Effector CD8-positive, alpha-beta T cell (primary cell): ENCODE measurements around the gene SNRPN.
"Not testable (repeated sequence)": the region's sequence is repeated elsewhere in the genome, so short reads cannot be mapped to it uniquely, and the experiment has no call there.

Experiments
- DNase-seq: peaks from one replicate; lab custom pipeline; 2025; lab: John Stamatoyannopoulos, UW

The SNRPN gene

DNA sequence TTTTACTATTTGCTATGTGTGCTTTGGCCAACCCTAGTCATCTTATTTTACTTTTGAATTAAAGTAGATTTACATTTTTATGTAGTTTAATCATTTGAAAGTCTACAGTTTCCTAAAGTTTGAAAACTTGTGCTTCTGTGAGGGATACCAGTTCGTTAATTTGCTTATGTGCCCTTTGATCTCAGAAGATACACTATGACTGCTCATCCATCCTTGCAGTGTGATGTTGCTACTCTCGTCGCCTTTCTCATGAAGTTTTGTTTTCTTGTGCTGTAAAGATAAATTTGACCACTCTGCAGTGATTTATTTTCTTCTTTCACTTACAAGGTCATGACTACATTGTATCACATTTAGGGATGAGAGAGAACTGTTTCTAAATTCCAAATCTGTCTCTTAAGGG lies 16.3 kb downstream of the SNRPN start:
- no peak for DNase-seq

DNA sequence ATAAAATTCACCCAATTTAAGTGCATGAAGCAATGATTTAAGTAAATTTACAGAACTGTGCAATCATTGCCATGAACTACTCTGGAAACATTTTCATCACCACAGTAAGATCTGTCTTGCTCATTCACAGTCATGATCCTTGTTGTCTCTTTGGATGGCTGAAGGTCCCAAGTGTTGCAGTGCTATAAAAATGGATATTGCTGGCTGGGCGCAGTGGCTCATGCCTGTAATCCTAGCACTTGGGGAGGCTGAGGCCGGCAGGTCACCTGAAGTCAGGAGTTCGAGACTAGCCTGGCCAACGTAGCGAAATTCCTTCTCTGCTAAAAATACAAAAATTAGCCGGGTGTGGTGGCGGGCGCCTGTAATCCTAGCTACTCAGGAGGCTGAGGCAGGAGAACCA lies 17.0 kb downstream of the SNRPN start:
- no peak for DNase-seq

DNA sequence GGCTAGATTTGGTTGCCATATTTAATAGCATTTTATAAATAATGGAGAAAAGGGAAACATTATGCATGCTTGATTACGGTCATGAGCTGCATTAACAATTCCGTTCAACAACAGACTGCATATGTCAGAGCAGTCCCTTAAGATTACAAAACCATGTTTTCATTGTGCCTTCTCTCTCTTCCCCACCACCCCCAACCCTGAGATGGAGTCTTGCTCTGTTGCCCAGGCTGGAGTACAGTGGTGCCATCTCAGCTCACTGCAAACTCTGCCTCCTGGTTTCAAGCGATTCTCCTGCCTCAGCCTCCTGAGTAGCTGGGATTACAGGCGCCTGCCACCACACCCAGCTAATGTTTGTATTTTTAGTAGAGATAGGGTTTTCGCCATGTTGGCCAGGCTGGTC lies 17.9 kb downstream of the SNRPN start:
- not testable (repeated sequence) for DNase-seq

DNA sequence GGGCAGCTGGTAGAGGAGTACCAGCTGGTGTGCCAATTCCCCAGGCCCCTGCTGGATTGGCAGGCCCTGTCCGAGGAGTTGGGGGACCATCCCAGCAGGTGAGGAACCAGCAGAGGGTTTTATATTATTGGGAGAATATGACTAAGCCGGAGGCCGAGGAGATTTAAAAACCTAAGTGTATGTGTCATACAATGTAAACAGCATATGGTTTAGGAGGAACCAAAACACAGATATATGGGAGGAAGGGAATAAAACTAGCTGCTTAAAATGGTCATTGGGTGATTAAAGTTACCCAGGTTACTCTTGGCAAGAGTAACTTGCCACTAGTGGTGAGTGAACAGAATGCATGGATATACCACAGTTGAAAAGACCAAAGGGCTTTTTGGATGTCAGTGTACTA lies 22.1 kb downstream of the SNRPN start:
- DNase-seq, result no peak

DNA sequence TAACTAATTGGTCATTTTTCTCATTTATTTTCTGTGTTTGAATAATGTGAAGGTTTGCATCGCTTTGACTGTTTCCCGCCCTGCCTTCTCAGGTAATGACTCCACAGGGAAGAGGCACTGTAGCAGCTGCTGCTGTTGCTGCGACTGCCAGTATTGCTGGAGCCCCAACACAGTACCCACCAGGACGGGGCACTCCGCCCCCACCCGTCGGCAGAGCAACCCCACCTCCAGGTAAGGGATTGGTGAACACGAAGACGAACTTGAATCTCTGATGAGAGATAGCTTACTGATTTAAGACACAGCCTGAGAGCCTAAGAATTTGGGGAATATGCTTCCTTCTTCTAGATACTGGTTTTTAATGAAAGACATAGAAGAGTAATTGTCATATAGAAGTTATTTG lies 22.9 kb downstream of the SNRPN start:
- DNase-seq, result no peak

DNA sequence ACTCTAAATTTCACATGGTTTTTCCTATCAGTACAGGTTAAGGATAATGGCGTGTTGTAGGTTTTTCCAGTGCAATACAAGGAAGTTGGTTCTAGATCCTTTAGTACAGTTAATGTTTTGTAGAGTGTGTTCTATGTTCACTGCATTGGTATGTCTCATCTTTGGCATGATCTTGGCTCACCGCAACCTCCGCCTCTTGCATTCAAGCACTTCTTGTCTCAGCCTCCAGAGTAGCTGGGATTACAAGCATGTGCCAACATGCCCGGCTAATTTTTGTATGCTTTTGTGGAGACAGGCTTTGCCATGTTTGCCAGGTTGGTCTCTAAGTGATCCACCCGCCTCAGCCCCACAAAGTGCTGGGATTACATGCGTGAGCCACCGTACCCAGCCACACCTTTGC lies 30.4 kb downstream of the SNRPN start:
- no peak for DNase-seq

DNA sequence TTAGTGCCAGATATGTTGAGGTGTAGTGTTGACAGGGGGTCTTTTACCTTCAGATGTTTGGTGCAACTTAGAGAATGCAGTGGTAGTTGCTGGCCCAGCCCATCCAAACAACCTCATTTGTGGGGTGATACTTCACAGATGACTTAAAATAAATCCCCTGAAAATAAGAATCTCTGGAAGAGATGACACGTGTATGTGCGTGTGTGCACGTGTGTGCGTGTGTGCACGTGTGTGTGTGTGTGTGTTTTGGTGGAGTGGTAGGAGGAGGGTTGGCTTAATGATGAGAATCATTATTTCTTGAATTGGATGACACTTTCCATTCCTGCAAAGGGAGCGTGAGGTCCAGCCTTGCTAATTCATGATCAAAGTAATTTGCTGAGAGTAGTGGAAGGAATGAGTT lies 31.9 kb downstream of the SNRPN start:
- no peak for DNase-seq

DNA sequence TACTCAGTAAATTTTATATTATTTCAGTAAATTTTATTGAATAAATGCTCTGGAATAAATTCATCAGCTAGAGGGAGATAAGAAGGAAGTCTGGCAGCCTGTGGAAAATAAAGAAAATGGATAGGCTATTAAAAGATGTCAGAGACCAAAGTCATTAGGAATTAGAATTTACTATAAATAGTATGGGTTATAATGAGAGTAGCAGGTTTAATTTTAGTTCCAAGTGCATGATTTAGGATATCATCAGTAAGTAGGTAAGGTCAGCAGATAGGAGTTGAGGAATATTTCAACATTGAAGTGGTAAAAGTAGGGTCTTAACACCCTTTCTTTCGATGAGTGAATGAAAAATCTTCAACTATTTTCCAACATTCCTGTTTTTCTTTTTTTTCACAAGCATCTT lies 64.6 kb downstream of the SNRPN start:
- no peak for DNase-seq

DNA sequence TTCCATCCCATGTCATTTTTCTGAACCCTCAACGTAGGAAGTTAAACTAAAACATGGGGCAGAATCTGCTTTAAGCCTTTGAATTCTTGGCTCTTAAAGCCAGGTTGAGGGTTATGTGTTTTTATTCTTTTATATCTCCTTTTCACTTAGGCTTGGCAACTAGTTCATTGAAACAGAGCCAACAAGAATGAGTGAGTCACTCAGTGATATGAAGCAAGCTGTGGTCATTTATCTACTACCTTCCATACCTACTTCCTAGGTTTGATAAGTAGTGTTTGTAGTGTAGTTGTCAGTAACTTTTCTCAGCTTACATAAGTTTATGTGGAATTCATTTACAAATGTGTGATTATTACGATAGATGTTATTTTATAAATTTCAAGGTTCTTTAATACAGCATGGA lies 67.4 kb downstream of the SNRPN start:
- no peak for DNase-seq
